Caco-2 (cell line): ENCODE measurements around the gene CD163. TPM values are rescaled to one million over a fixed set of nuclear protein-coding genes. Genes with fewer than 3 reads are reported as not detected.
A peak's percentile ranks its signal among the peaks of the same experiment; 100 is the strongest.

Source experiments
- BruUV-seq: library from RNA; stranded (reverse); fragments of 400-500 nt; replicated peaks from 2 replicates; lab custom pipeline; 2021; lab: Mats Ljungman, UMichigan
- CTCF ChIA-PET: fragments of 300-600 bp; sonication (Branson Sonifier 250); formaldehyde crosslinking; loops from one replicate; lab custom pipeline; 2022; ENCODE audit warnings: antibody characterized with exemption; lab: Charles Lee
- POLR2A ChIA-PET: fragments of 300-600 bp; sonication (Branson Sonifier 250); formaldehyde crosslinking; loops from one replicate; lab custom pipeline; 2022; ENCODE audit warnings: antibody characterized with exemption; lab: Charles Lee
- DNase-seq, 2 experiments: peaks; one replicate each; pipeline versions ENCODE4 v3.0.0 to v3.0.0-alpha.2; 2020 to 2022
- H3K27me3 ChIP-seq: replicated peaks from 2 replicates; pipeline ENCODE4 v1.6.0; 2011; ENCODE audit warnings: low read length; ENCODE audit not compliant: control insufficient read depth, insufficient read depth
- H3K36me3 ChIP-seq: 2 replicates; pipeline ENCODE4 v1.5.1; 2011; ENCODE audit warnings: low read length; ENCODE audit not compliant: control insufficient read depth, insufficient read depth
- H3K4me1 ChIP-seq: fragments of 250-450 bp; sonication (Bioruptor Pico); 2 replicates; pipeline ENCODE4 v1.5.1; 2020; ENCODE audit warnings: mild to moderate bottlenecking
- H3K4me3 ChIP-seq: 2 replicates; pipeline ENCODE4 v1.5.1; 2011; ENCODE audit warnings: low read depth, mild to moderate bottlenecking, control low read depth, low read length
- H3K9me3 ChIP-seq: fragments of 250-450 bp; sonication (Bioruptor Pico); 2 replicates; pipeline ENCODE4 v1.5.1; 2020; ENCODE audit warnings: mild to moderate bottlenecking, moderate library complexity
- H3K27ac Mint-ChIP-seq: one replicate; pipeline ENCODE4 v1.8.0; 2022; ENCODE audit warnings: mixed read lengths; ENCODE audit not compliant: unreplicated experiment
- H3K27me3 Mint-ChIP-seq: one replicate; pipeline ENCODE4 v1.8.0; 2022; ENCODE audit warnings: mixed read lengths; ENCODE audit not compliant: insufficient read depth, unreplicated experiment
- H3K36me3 Mint-ChIP-seq: one replicate; pipeline ENCODE4 v1.8.0; 2022; ENCODE audit warnings: mild to moderate bottlenecking, mixed read lengths; ENCODE audit not compliant: insufficient read depth, unreplicated experiment
- H3K4me1 Mint-ChIP-seq: one replicate; pipeline ENCODE4 v1.8.0; 2022; ENCODE audit warnings: low read depth, mixed read lengths; ENCODE audit not compliant: unreplicated experiment
- H3K4me3 Mint-ChIP-seq: one replicate; pipeline ENCODE4 v1.8.0; 2022; ENCODE audit warnings: mild to moderate bottlenecking, moderate library complexity, mixed read lengths; ENCODE audit not compliant: unreplicated experiment
- H3K9me3 Mint-ChIP-seq: one replicate; pipeline ENCODE4 v1.8.0; 2022; ENCODE audit warnings: mixed read lengths; ENCODE audit not compliant: unreplicated experiment
- CTCF ChIP-seq, 2 experiments: fragments of 200-600 bp in 1 of 2; IDR thresholded peaks; 1 replicate in 1 of 2; 2 replicates in 1 of 2; pipeline versions ENCODE4 v1.5.1 to v1.8.0; 2011 to 2022; ENCODE audit warnings: antibody characterized with exemption in 1 of 2, control low read depth in 1 of 2, inconsistent platforms in 1 of 2, low read depth in 1 of 2, low read length in 1 of 2, mild to moderate bottlenecking in 1 of 2, moderate library complexity in 1 of 2; ENCODE audit not compliant: insufficient read depth in 1 of 2, severe bottlenecking in 1 of 2, unreplicated experiment in 1 of 2
- intact Hi-C: fragments of 100-400 bp; cut with micrococcal nuclease; formaldehyde crosslinking; loops from one replicate; pipeline ENCODE4 v1.10.0; 2022; ENCODE audit not compliant: unreplicated experiment
- total RNA-seq: library from RNA; stranded (reverse); gene quantifications from 2 replicates; pipeline ENCODE4 v1.2.3, GENCODE V29; 2022

The CD163 gene
- total RNA-seq, 1 experiment from 2014 or later: 0.20 TPM

DNA sequence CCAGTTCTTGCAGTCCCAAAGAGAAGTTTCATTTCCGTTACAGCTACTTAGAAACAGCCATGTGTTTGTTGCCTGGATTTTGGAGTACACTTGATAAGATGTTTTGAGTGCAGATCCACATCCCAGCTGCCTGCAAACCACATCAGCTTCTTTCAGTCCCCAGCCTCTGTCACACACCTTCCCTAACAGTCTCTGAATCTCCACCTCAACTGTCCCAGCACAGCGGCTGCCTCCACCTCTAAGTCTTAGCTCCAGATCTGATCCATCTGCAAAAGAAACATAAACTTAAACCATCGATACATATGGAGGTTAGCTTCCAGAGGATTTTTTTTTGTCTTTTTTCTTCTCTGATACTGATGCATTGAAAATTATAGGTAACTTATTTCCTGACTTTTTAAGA lies 8.4 kb downstream of the CD163 start:
- intact Hi-C loops: no loop called here
- peaks cover 30% of the 10 kb centered on the region for H3K4me1 Mint-ChIP-seq
- H3K9me3 ChIP-seq: 0 out of 2 replicates have a peak, but pooled peaks cover 4% of the 10 kb centered on the region
- H3K4me3 Mint-ChIP-seq: no peak overlapping the region
- H3K36me3 Mint-ChIP-seq: no peaks in the 10 kb centered on the region
- H3K4me3 ChIP-seq: no peak overlapping the region
- H3K36me3 ChIP-seq: no peaks in the 10 kb centered on the region
- ChIA-PET CTCF (no interaction called here), POLR2A (no interaction called here)
- no peaks in the 10 kb centered on the region for H3K27me3 ChIP-seq
- DNase-seq: no peak
- no peaks in the 10 kb centered on the region for H3K9me3 Mint-ChIP-seq
- no peaks in the 10 kb centered on the region for H3K27me3 Mint-ChIP-seq
- H3K27ac Mint-ChIP-seq: no peak overlapping the region
- peaks cover 18% of the 10 kb centered on the region for H3K4me1 ChIP-seq
- no peak for TF ChIP-seq CTCF (IDR thresholded peaks at IDR 0.05; ENCODE audit: insufficient read depth in 1 of 2, low read depth in 1 of 2, low read length in 1 of 2, severe bottlenecking in 1 of 2, unreplicated experiment in 1 of 2)
- no TSS peak for BruUV-seq

DNA sequence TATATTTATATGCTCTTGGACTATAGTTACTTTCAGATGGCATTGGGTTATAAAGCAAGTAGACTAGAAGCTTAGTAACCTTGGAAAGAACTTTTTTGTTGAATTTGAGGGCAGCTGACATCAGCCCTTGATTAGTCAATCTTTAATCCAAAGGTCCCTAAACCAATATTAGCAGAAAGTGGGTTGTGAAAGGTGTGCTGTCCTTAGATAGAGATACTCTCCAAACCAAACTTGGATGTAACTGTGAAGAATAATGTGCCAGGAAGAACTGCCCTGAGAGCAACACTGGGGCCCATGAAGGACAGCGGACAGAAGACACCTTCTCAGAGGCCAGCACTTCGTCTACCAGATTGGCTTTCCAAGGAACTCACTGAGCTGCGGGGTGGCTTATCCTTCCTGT lies 10.6 kb downstream of the CD163 start:
- Mint-ChIP-seq H3K4me1 (peaks cover 21% of the 10 kb centered on the region), H3K9me3 (peaks cover 7% of the 10 kb centered on the region), H3K4me3 (no peak overlapping the region), H3K27me3 (peaks cover 4% of the 10 kb centered on the region), H3K36me3 (no peaks in the 10 kb centered on the region), H3K27ac (no peak overlapping the region)
- Histone ChIP-seq H3K4me3 (peak overlapping the region; percentile 7; the same call in 1 of the 2 replicates), H3K9me3 (0 out of 2 replicates have a peak, but pooled peaks cover 4% of the 10 kb centered on the region), H3K27me3 (no peaks in the 10 kb centered on the region), H3K4me1 (peaks cover 18% of the 10 kb centered on the region), H3K36me3 (no peaks in the 10 kb centered on the region)
- no TSS peak for BruUV-seq
- no peak for DNase-seq
- no peak for TF ChIP-seq CTCF (IDR thresholded peaks at IDR 0.05; ENCODE audit: insufficient read depth in 1 of 2, low read depth in 1 of 2, low read length in 1 of 2, severe bottlenecking in 1 of 2, unreplicated experiment in 1 of 2)
- intact Hi-C loops: no loop called here
- POLR2A ChIA-PET: no interaction called here
- CTCF ChIA-PET: no interaction called here

- Mint-ChIP-seq H3K4me1 (peaks cover 14% of the 10 kb centered on the region), H3K9me3 (peaks cover 23% of the 10 kb centered on the region), H3K36me3 (peaks cover 9% of the 10 kb centered on the region), H3K27ac (no peak overlapping the region), H3K27me3 (peaks cover 4% of the 10 kb centered on the region), H3K4me3 (no peak overlapping the region)
- intact Hi-C loops: no loop called here
- ChIA-PET CTCF (no interaction called here), POLR2A (no interaction called here)
- TF ChIP-seq CTCF (IDR thresholded peaks at IDR 0.05; ENCODE audit: insufficient read depth in 1 of 2, low read depth in 1 of 2, low read length in 1 of 2, severe bottlenecking in 1 of 2, unreplicated experiment in 1 of 2): no peak
- no TSS peak for BruUV-seq
- Histone ChIP-seq H3K9me3 (peaks cover 10% of the 10 kb centered on the region; the same call in 1 of the 2 replicates), H3K4me1 (peaks cover 14% of the 10 kb centered on the region), H3K27me3 (no peaks in the 10 kb centered on the region), H3K4me3 (no peak overlapping the region), H3K36me3 (no peaks in the 10 kb centered on the region)
- DNase-seq: no peak
Measured at GRCh38 chr12:7486512-7486911, 17.1 kb downstream of the CD163 start.
